GM18505 (cell line): Measurements from ENCODE around the gene EYA2.
"Not testable (repeated sequence)": the region's sequence is repeated elsewhere in the genome, so short reads cannot be mapped to it uniquely, and the experiment has no call there.

Experiments
- ATAC-seq: cut with Tn5 transposase; IDR thresholded peaks from one replicate; pipeline ENCODE4 v1.9.1; 2021; ENCODE audit not compliant: unreplicated experiment
- POLR2A ChIP-seq: IDR thresholded peaks from 4 replicates; pipeline ENCODE4 v1.6.1; 2011; ENCODE audit warnings: borderline replicate concordance; ENCODE audit not compliant: insufficient read depth, insufficient read length; ENCODE audit errors: extremely low read depth

EYA2 gene

DNA sequence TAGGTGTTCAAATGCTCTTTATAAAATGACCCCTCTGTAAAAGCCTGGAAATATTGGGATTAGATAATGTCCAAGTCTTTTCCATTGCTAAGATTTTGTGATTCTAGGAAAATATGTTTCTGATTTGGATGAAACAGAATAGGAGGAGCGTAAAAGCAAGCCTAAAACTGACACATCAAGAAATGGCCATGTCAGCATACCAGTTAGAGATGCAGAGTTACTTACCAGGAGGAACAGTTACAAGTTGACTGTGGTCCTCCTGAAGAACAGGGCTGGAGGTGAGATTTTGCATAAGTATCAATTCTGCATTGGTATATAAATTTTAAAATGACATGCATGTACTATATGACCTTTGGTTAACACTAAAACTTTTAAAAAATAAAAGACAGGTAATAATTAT lies 35.3 kb downstream of the EYA2 start:
- TF ChIP-seq POLR2A = no peak
- no peak for ATAC-seq

GRCh38 chr20:46930640-46931339 lies 36.1 kb downstream of the EYA2 start:
- no peak for ATAC-seq
- TF ChIP-seq POLR2A = no peak

GRCh38 chr20:46931699-46932098 lies 37.1 kb downstream of the EYA2 start:
- TF ChIP-seq POLR2A = no peak
- ATAC-seq = no peak

GRCh38 chr20:46932439-46932838 lies 37.8 kb downstream of the EYA2 start:
- ATAC-seq = not testable (repeated sequence)

DNA sequence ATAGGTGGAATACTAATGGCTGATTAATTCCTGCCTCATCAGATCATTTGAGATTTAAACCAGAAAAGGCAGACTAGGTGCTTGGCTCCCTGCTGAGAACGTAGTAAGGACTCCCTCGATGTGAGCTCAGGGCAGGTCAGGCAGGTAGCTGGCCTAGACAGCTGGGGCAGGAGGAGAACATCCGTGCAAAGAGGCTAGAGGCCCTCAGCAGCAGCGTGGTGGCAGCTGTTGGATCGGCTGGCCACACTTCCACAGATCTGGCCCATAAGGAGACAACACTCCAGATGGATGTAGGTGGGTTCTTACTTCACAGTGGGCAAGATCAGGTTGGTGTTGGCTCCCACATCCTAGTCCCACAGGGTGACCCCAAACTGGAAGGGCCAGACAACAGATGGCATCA lies 38.5 kb downstream of the EYA2 start:
- no peak for ATAC-seq
- TF ChIP-seq POLR2A = no peak

DNA sequence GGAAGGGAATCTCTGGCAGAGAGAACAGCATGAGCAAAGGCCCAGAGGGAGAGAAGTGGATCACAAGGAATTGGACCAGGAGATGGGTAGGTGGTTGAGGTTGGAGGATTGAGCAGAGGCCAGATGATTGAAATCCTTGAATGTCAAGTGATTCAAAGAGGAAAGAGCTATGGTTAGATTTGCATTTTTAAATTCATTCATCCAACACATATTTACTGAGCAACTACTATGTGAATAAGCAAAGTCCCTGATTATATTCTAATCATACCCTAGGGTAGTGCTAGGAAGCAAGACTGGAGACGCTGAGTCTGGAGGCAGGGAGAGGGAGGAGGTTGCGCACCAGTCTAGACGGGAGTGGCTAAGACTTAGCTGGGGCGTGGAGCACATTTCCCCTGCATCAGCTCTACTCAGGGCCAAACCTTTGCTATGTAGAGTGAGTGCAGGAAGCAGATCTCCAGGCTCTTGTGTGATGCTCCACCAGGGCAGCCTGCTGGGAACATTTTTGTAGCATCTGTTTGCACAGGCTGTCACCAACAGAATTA lies 40.2 kb downstream of the EYA2 start:
- ATAC-seq = no peak
- no peak for TF ChIP-seq POLR2A

- no peak for ATAC-seq
- TF ChIP-seq POLR2A = no peak
Measured at GRCh38 chr20:46935394-46936017, 40.9 kb downstream of the EYA2 start.

GRCh38 chr20:46936415-46937156 lies 41.9 kb downstream of the EYA2 start:
- no peak for ATAC-seq
- no peak for TF ChIP-seq POLR2A

GRCh38 chr20:46937157-46937523 lies 42.5 kb downstream of the EYA2 start:
- TF ChIP-seq POLR2A = no peak
- no peak for ATAC-seq

- no peak for TF ChIP-seq POLR2A
Measured at GRCh38 chr20:46937533-46938226, 43.0 kb downstream of the EYA2 start.

DNA sequence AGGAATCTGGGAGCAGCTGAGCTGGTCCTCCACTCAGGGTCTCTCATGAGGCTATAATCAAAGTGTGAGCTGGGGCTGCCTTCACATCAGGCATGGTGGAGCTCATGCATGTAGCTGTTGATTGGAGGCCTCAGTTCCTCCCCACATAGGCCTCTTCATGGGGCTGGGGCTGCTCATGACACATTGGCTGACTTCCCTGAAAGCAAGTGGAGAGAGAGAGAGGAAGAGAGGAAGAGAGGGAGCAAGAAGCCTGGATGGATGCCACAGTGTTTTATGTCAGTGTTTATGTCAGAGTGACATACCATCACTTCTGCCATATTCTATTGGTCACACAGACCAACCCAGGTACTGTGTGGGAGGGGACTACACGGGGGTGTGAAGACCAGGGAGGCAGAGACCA lies 43.8 kb downstream of the EYA2 start:
- TF ChIP-seq POLR2A = no peak
- ATAC-seq = no peak

More at GRCh38 chr20:46937533-46938226, 43.0 kb downstream of the EYA2 start:
- no peak for ATAC-seq

DNA sequence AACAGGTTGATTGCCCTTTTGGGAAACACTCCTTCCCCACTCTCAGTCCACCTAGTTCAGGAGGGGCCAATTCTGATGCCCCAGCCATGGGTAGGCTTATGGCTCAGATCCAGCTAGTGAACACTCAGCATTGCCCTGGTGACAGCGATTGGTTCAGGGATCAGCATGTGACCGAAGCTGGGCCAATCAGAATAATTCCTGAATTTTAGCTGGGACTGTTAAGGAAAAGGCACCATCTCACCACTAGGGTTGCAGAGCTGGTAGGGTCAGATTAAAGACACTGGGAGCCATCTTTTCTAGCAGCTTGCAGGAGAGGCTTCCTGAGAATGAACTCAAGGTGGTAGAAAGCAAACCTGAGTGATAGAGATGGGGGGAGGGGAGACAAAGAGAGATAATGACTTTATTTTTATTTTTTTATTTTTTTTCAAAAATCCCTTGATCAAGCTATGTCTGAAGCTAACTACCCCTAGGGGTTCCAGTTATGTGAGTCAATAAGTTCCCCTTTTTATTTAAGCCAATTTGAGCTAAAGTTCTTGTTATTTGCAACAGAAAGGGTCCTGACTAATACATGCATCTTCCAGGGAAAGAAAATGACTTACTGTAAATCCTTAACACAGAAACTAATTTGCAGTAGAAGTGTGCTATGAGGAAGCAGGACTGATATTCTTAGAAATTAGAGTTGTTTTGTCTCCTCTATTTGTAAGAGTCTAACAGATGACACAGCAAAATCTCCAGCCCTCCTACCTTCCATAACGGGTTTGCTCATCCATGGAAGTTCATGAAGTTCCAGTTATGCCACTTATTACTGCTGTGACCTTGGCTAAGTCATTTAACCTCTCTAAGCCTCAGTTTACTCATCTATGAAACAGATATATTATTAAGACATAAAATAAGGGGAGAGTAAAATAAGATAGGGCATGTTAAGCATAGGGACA lies 44.7 kb downstream of the EYA2 start:
- no peak for ATAC-seq
- no peak for TF ChIP-seq POLR2A

GRCh38 chr20:46940616-46941015 lies 46.0 kb downstream of the EYA2 start:
- TF ChIP-seq POLR2A = no peak
- ATAC-seq = no peak

- no peak for TF ChIP-seq POLR2A
- ATAC-seq = no peak
Measured at GRCh38 chr20:46941404-46941803, 46.8 kb downstream of the EYA2 start.
